GM21737 (cell line): ENCODE results near the gene FBLIM1.

Source experiments
- ATAC-seq: cut with Tn5 transposase; IDR thresholded peaks from one replicate; pipeline ENCODE4 v1.9.1; 2021; ENCODE audit warnings: mild to moderate bottlenecking, moderate library complexity; ENCODE audit not compliant: unreplicated experiment

FBLIM1 gene

GRCh38 chr1:15730423-15730822, 28.2 kb upstream of the FBLIM1 start:
- ATAC-seq: no peak

- ATAC-seq: no peak
These were observed 27.7 kb upstream of the FBLIM1 start for GRCh38 chr1:15730936-15731335.

- ATAC-seq: no peak
These were observed 26.6 kb upstream of the FBLIM1 start for GRCh38 chr1:15731735-15732685.

- ATAC-seq: no peak
These were observed 25.9 kb upstream of the FBLIM1 start for GRCh38 chr1:15732686-15733081.

GRCh38 chr1:15733218-15733725, 25.3 kb upstream of the FBLIM1 start:
- no peak for ATAC-seq

GRCh38 chr1:15733726-15734226, 24.8 kb upstream of the FBLIM1 start:
- ATAC-seq: no peak

- no peak for ATAC-seq
These were observed 24.3 kb upstream of the FBLIM1 start for GRCh38 chr1:15734296-15734695.

GRCh38 chr1:15734901-15735300, 23.7 kb upstream of the FBLIM1 start:
- no peak for ATAC-seq

- no peak for ATAC-seq
These were observed 23.1 kb upstream of the FBLIM1 start for GRCh38 chr1:15735304-15736037.

- no peak for ATAC-seq
These were observed 22.3 kb upstream of the FBLIM1 start, which contains the start of gene SLC25A34 for GRCh38 chr1:15736038-15736891. SLC25A34 (plus strand) TSS chr1:15736258; CDS start chr1:15736486, 228 bp downstream.

GRCh38 chr1:15736892-15737261, 21.7 kb upstream of the FBLIM1 start:
- no peak for ATAC-seq

GRCh38 chr1:15737324-15738319, 21.0 kb upstream of the FBLIM1 start:
- ATAC-seq: no peak

GRCh38 chr1:15738416-15739113, 20.0 kb upstream of the FBLIM1 start:
- no peak for ATAC-seq

GRCh38 chr1:15739259-15739658, 19.3 kb upstream of the FBLIM1 start:
- no peak for ATAC-seq

- no peak for ATAC-seq
These were observed 18.9 kb upstream of the FBLIM1 start for GRCh38 chr1:15739745-15740144.

GRCh38 chr1:15740924-15741850, 17.4 kb upstream of the FBLIM1 start:
- ATAC-seq: no peak

GRCh38 chr1:15742339-15742801, 16.2 kb upstream of the FBLIM1 start, which contains the start of gene TMEM82:
TMEM82 (plus strand) TSS chr1:15742499; CDS start chr1:15742560, 61 bp downstream.
- no peak for ATAC-seq
